ENCODE results near the gene TRIP11. TPM values are rescaled to one million over a fixed set of nuclear protein-coding genes. Genes with fewer than 3 reads are reported as not detected.

Gene TRIP11
- total RNA-seq, 1 donor from 2014 or later = 49.7 TPM

GRCh38 chr14:92004062-92004461, 35.8 kb downstream of the TRIP11 start:
- Histone ChIP-seq H3K27me3 (ENCODE audit: low read depth) (no peaks in the 10 kb centered on the region), H3K27ac (replicated peaks) (no peak overlapping the region), H3K4me3 (no peak overlapping the region), H3K36me3 (peaks cover 63% of the 10 kb centered on the region), H3K9me3 (replicated peaks) (no peaks in the 10 kb centered on the region), H3K4me1 (peaks cover 6% of the 10 kb centered on the region)
- intact Hi-C loops (cut with micrococcal nuclease) = no loop called here
- DNase-seq = no peak
- no peak for TF ChIP-seq CTCF (IDR thresholded peaks at IDR 0.05; ENCODE audit: borderline replicate concordance)

- no peak for TF ChIP-seq CTCF (IDR thresholded peaks at IDR 0.05; ENCODE audit: borderline replicate concordance)
- peaks cover 58% of the 10 kb centered on the region for H3K36me3 ChIP-seq
Observed at GRCh38 chr14:91998667-91999570, 40.9 kb downstream of the TRIP11 start.

GRCh38 chr14:91997492-91997891, 42.4 kb downstream of the TRIP11 start:
- DNase-seq = no peak
- intact Hi-C loops (cut with micrococcal nuclease) = no loop called here

More at GRCh38 chr14:91998667-91999570, 40.9 kb downstream of the TRIP11 start:
- Histone ChIP-seq H3K4me1 (peaks cover 18% of the 10 kb centered on the region), H3K27me3 (ENCODE audit: low read depth) (no peaks in the 10 kb centered on the region), H3K4me3 (no peak overlapping the region), H3K27ac (replicated peaks) (no peak overlapping the region), H3K9me3 (replicated peaks) (no peaks in the 10 kb centered on the region)
- DNase-seq = no peak
- intact Hi-C loops (cut with micrococcal nuclease) = no loop called here

GRCh38 chr14:91996948-91997371, 42.9 kb downstream of the TRIP11 start:
- peak; percentile 67 for TF ChIP-seq CTCF (IDR thresholded peaks at IDR 0.05; ENCODE audit: borderline replicate concordance)
- no peak for DNase-seq
- Histone ChIP-seq H3K27me3 (ENCODE audit: low read depth) (no peaks in the 10 kb centered on the region), H3K4me3 (no peak overlapping the region), H3K27ac (replicated peaks) (no peak overlapping the region), H3K9me3 (replicated peaks) (no peaks in the 10 kb centered on the region), H3K4me1 (peaks cover 18% of the 10 kb centered on the region), H3K36me3 (peaks cover 65% of the 10 kb centered on the region)
- intact Hi-C loops (cut with micrococcal nuclease) = no loop called here

More at GRCh38 chr14:91997492-91997891, 42.4 kb downstream of the TRIP11 start:
- Histone ChIP-seq H3K36me3 (peaks cover 60% of the 10 kb centered on the region), H3K27ac (replicated peaks) (no peak overlapping the region), H3K27me3 (ENCODE audit: low read depth) (no peaks in the 10 kb centered on the region), H3K4me3 (no peak overlapping the region), H3K9me3 (replicated peaks) (no peaks in the 10 kb centered on the region), H3K4me1 (peaks cover 18% of the 10 kb centered on the region)
- TF ChIP-seq CTCF (IDR thresholded peaks at IDR 0.05; ENCODE audit: borderline replicate concordance) = no peak

DNA sequence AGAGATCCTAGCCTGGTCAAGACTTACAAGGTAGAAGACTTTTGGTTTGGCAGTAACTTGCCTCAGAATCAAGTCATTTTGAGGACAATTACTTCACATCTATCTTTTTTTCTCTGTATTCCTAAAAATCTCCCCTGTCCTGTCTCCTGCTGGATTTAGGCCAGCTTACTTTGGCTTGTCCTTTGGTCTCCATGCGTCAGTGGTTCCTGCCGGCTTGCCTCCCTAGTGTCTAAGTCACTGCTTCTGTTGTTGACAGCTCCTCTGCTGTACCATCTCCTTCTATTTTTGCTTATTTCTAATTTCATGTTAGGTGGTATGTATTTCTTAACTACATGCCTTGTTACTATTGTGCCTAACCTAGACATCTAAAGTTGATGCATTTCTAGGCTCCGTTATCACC, 52.7 kb downstream of the TRIP11 start:
- DNase-seq = no peak
- Histone ChIP-seq H3K4me3 (no peak overlapping the region), H3K27ac (replicated peaks) (no peak overlapping the region), H3K4me1 (peaks cover 33% of the 10 kb centered on the region), H3K27me3 (ENCODE audit: low read depth) (no peaks in the 10 kb centered on the region), H3K9me3 (replicated peaks) (no peaks in the 10 kb centered on the region), H3K36me3 (peaks cover 85% of the 10 kb centered on the region)
- TF ChIP-seq CTCF (IDR thresholded peaks at IDR 0.05; ENCODE audit: borderline replicate concordance) = no peak
- intact Hi-C loops (cut with micrococcal nuclease) = no loop called here
